ENCODE results near the gene ARHGAP15.

Gene ARHGAP15

GRCh38 chr2:143230506-143231253 is 101.5 kb downstream of the ARHGAP15 start:
- no peak for FAIRE-seq
- no peak for TF ChIP-seq CTCF (IDR thresholded peaks at IDR 0.05; ENCODE audit: insufficient read depth, missing control alignments)
- DNase-seq (ENCODE audit: insufficient read length, low spot score): no peak

GRCh38 chr2:143231254-143231645 is 102.0 kb downstream of the ARHGAP15 start:
- DNase-seq (ENCODE audit: insufficient read length, low spot score) (no peak), FAIRE-seq (no peak)
- no peak for TF ChIP-seq CTCF (IDR thresholded peaks at IDR 0.05; ENCODE audit: insufficient read depth, missing control alignments)

GRCh38 chr2:143237146-143237777 is 108.0 kb downstream of the ARHGAP15 start:
- TF ChIP-seq CTCF (IDR thresholded peaks at IDR 0.05; ENCODE audit: insufficient read depth, missing control alignments): no peak
- no peak for DNase-seq (ENCODE audit: insufficient read length, low spot score)
- no peak for FAIRE-seq

GRCh38 chr2:143241403-143242088 is 112.3 kb downstream of the ARHGAP15 start:
- no peak for TF ChIP-seq CTCF (IDR thresholded peaks at IDR 0.05; ENCODE audit: insufficient read depth, missing control alignments)
- FAIRE-seq (no peak), DNase-seq (ENCODE audit: insufficient read length, low spot score) (no peak)

GRCh38 chr2:143246246-143246645 is 117.0 kb downstream of the ARHGAP15 start:
- no peak for FAIRE-seq
- no peak for TF ChIP-seq CTCF (IDR thresholded peaks at IDR 0.05; ENCODE audit: insufficient read depth, missing control alignments)
- DNase-seq (ENCODE audit: insufficient read length, low spot score): no peak

GRCh38 chr2:143246815-143247744 is 117.9 kb downstream of the ARHGAP15 start:
- no peak for TF ChIP-seq CTCF (IDR thresholded peaks at IDR 0.05; ENCODE audit: insufficient read depth, missing control alignments)
- DNase-seq (ENCODE audit: insufficient read length, low spot score) (no peak), FAIRE-seq (no peak)
